Stomach (tissue), 9 donors: ENCODE results near the gene MAJIN. TPM values are rescaled to one million over a fixed set of nuclear protein-coding genes. Genes with fewer than 3 reads are reported as not detected.

Source experiments
- DNase-seq, 2 donors: peaks; one replicate each; pipeline versions ENCODE4 v3.0.0 to v3.0.0-alpha.2; 2013 to 2019
- H3K27ac ChIP-seq, 5 donors: fragments of 200-600 bp in 4 of 5; sonication (generic) in 4 of 5; one replicate each; pipeline ENCODE4 v1.5.1; 2013 to 2019; ENCODE audit warnings: mild to moderate bottlenecking in 1 of 5, moderate library complexity in 1 of 5
- H3K27me3 ChIP-seq, 3 donors: fragments of 200-600 bp; sonication (generic); one replicate each; pipeline ENCODE4 v1.5.1; 2017 to 2019; ENCODE audit warnings: mixed run types in 1 of 3
- H3K36me3 ChIP-seq, 4 donors: fragments of 200-600 bp; sonication (generic); 1 replicate in 3 of 4; 2 replicates in 1 of 4; pipeline ENCODE4 v1.5.1; 2016 to 2019
- H3K4me1 ChIP-seq, 4 donors: fragments of 200-600 bp; sonication (generic); one replicate each; pipeline ENCODE4 v1.5.1; 2016 to 2019
- H3K4me3 ChIP-seq, 4 donors: fragments of 200-600 bp; sonication (generic) in 3 of 4; one replicate each; pipeline ENCODE4 v1.5.1; 2016 to 2019; ENCODE audit warnings: mild to moderate bottlenecking in 1 of 4
- H3K9me3 ChIP-seq, 4 donors: fragments of 200-600 bp; sonication (generic); one replicate each; pipeline ENCODE4 v1.5.1; 2016 to 2019
- EP300 ChIP-seq: sonication (generic); formaldehyde crosslinking; IDR thresholded peaks from one replicate; pipeline ENCODE4 v1.6.1; 2017; ENCODE audit warnings: antibody characterized with exemption
- POLR2A ChIP-seq, 4 donors: fragments of 450-650 bp; IDR thresholded peaks; one replicate each; pipeline ENCODE4 v1.6.1; 2016; ENCODE audit warnings: antibody characterized with exemption in 4 of 4, control low read depth in 2 of 4, mild to moderate bottlenecking in 1 of 4, moderate library complexity in 1 of 4
- POLR2AphosphoS5 ChIP-seq, 3 donors: sonication (generic); formaldehyde crosslinking; IDR thresholded peaks; one replicate each; pipeline ENCODE4 v1.6.1; 2016; ENCODE audit warnings: antibody characterized with exemption in 3 of 3
- WGBS, 5 donors: extraction: QIAGEN DNeasy Blood & Tissue Kit in 3 of 5; methylation state at CpG; one replicate each; pipeline versions ENCODE4 v1.1.5 to v1.1.7; 2013 to 2018; 5-methylcytosine and 5-hydroxymethylcytosine counted together
- intact Hi-C: fragments of 100-400 bp; cut with DNase I; formaldehyde crosslinking; loops from one replicate; pipeline ENCODE4 v1.15.1; 2023; ENCODE audit warnings: low total_unique reads
- polyA plus RNA-seq, 3 donors: library from polyadenylated mRNA; stranded (reverse); fragments of 200-250 nt; gene quantifications; one replicate each; pipeline ENCODE4 v1.2.3, GENCODE V29; 2013
- total RNA-seq, 5 donors: library from RNA; depleted of rRNA; stranded (reverse); fragments of >200 nt; gene quantifications; one replicate each; pipeline versions ENCODE4 v1.1.0 to v1.2.3, GENCODE V29; 2014 to 2016
- TF ChIP-seq, protein P1 (sequence below), 7 experiments: fragments of 450-650 bp in 4 of 7; fragments of 200-600 bp in 3 of 7; sonication (generic) in 3 of 7; IDR thresholded peaks; one replicate each; pipeline ENCODE4 v1.5.1; 2016 to 2019; ENCODE audit warnings: antibody characterized with exemption in 7 of 7, control low read depth in 2 of 7, mild to moderate bottlenecking in 1 of 7
- donor health status: healthy with polysubstance abuse.
- donor health status: Bipolar disorder and iron deficiency.
- donor health status: healthy.

The MAJIN gene
- total and polyA plus RNA-seq, 8 donors: 0.20 TPM; not detected in 7

DNA sequence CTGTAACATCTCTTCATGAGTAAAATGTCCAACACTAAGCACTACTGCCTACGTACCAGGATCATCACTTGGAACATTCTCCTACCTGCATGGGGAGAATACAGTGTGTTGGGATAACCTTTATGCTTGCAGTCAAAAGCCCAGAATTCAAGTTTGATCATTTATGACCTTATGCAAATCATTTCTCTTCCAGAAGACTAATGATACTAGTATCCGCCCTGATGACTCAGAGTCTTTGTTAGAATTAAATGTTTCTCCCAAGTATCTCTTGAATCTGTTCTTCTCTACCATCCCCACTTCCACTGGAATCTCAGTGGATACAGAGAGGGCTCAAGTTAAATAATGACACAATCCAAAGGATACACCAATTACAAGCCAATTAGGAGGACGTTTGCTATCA lies 12.4 kb downstream of the MAJIN start:
- Histone ChIP-seq H3K36me3 (no peaks in the 10 kb centered on the region), H3K27ac (no peak overlapping the region), H3K4me1 (no peaks in the 10 kb centered on the region), H3K27me3 (no peaks in the 10 kb centered on the region), H3K9me3 (no peaks in the 10 kb centered on the region), H3K4me3 (no peak overlapping the region)
- TF ChIP-seq POLR2A (IDR thresholded peaks at IDR 0.05): no peak
- TF ChIP-seq, protein P1, sequence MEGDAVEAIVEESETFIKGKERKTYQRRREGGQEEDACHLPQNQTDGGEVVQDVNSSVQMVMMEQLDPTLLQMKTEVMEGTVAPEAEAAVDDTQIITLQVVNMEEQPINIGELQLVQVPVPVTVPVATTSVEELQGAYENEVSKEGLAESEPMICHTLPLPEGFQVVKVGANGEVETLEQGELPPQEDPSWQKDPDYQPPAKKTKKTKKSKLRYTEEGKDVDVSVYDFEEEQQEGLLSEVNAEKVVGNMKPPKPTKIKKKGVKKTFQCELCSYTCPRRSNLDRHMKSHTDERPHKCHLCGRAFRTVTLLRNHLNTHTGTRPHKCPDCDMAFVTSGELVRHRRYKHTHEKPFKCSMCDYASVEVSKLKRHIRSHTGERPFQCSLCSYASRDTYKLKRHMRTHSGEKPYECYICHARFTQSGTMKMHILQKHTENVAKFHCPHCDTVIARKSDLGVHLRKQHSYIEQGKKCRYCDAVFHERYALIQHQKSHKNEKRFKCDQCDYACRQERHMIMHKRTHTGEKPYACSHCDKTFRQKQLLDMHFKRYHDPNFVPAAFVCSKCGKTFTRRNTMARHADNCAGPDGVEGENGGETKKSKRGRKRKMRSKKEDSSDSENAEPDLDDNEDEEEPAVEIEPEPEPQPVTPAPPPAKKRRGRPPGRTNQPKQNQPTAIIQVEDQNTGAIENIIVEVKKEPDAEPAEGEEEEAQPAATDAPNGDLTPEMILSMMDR (IDR thresholded peaks at IDR 0.05): no peak
- TF ChIP-seq EP300: no peak
- TF ChIP-seq POLR2AphosphoS5 (IDR thresholded peaks at IDR 0.05): no peak
- no peak for DNase-seq
- 50 to 71% (median 67%) methylated on average over 3 of the region's 3 CpGs for WGBS, 5 donors
- intact Hi-C loops: no loop called here

DNA sequence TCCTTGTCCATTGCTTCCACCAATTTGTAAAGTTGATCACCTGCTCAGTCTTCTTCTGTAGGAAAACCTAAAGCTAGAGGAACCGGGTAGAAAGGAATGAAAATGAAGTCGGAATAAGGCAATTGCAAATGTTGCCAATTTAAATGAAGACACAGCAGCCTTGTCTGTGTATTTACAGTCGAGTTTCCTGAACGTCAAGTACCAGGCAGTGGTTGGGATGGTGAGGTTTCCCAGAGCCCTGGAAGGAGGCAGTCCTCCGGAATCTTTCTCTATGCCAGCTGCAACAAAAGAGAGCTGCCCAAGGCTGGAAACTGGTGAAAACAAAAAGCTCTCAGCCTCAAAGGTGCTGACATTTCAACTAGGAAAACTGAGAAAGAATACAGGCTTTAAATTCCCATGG lies 17.7 kb downstream of the MAJIN start:
- peaks cover 0 to 6% (median 0%) of the 10 kb centered on the region in 3 donors for H3K27me3 ChIP-seq
- no peaks in the 10 kb centered on the region for H3K36me3 ChIP-seq
- no peak overlapping the region for H3K27ac ChIP-seq
- 44 to 55% (median 50%) methylated on average over 5 of the region's 5 CpGs for WGBS, 5 donors
- no peaks in the 10 kb centered on the region for H3K4me1 ChIP-seq
- H3K4me3 ChIP-seq: no peak overlapping the region
- TF ChIP-seq, protein P1 (IDR thresholded peaks at IDR 0.05): no peak
- no peak for TF ChIP-seq POLR2A (IDR thresholded peaks at IDR 0.05)
- TF ChIP-seq POLR2AphosphoS5 (IDR thresholded peaks at IDR 0.05): no peak
- TF ChIP-seq EP300: no peak
- no peak for DNase-seq
- H3K9me3 ChIP-seq: no peaks in the 10 kb centered on the region
- intact Hi-C loops: no loop called here

DNA sequence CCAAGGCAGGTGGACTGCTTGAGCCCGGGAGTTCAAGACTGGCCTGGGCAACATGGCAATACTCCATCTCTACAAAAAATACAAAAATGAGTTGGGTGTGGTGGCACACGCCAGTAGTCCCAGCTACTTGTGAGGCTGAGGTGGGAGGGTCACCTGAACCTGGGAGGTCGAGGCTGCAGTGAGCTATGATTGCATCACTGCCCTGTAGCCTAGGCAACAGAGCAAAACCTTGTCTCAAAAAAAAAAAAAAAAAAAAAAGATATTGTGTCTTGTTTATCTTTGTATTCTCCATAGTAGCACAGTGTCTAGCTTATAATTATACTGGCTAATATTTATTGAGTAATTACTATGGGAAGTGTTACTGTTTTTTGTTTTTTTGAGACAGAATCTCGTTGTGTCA lies 20.4 kb downstream of the MAJIN start:
- intact Hi-C loops: no loop called here
- Histone ChIP-seq H3K36me3 (no peaks in the 10 kb centered on the region), H3K4me3 (no peak overlapping the region), H3K27me3 (peaks cover 0 to 6% (median 0%) of the 10 kb centered on the region in 3 donors), H3K4me1 (no peaks in the 10 kb centered on the region), H3K9me3 (no peaks in the 10 kb centered on the region), H3K27ac (no peak overlapping the region)
- DNase-seq: no peak
- TF ChIP-seq POLR2A (IDR thresholded peaks at IDR 0.05) (no peak), EP300 (no peak), POLR2AphosphoS5 (IDR thresholded peaks at IDR 0.05) (no peak)
- TF ChIP-seq, protein P1 (IDR thresholded peaks at IDR 0.05): no peak
- 61 to 70% (median 62%) methylated on average over 4 of the region's 4 CpGs for WGBS, 5 donors

DNA sequence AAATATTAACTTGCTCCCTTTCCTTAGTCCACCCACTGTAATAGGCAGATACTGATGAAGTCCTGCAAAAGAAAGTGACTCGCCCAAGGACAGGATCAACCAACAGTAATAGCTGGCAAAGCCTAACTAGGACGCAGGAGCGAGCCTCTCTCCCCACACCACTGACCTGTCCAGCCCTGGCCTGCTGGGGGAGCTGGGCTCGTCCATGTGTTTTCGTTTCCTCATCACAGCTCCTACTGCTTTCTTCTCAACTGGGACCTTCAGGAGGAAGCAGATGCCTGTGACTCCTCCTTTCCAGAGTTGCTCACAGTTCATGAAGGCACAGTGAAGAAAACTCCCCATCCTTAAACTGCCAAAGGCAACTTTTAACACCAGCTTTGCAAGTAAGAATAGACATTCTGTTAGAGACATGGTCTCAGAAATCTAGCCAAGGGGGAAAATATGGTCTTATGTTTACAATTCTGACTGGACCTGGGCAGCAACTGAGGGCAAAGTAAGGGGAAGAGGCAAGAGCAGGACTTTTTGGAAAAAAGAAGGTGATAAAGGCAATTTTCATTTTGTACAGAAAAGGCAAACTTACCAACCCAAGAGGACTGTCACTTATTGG lies 24.6 kb downstream of the MAJIN start:
- Histone ChIP-seq H3K9me3 (no peaks in the 10 kb centered on the region), H3K4me1 (no peaks in the 10 kb centered on the region)
- intact Hi-C loops: no loop called here

More for the DNA sequence above, 24.6 kb downstream of the MAJIN start:
- no peak overlapping the region for H3K4me3 ChIP-seq
- no peak for DNase-seq
- TF ChIP-seq POLR2AphosphoS5 (IDR thresholded peaks at IDR 0.05): no peak
- TF ChIP-seq, protein P1 (IDR thresholded peaks at IDR 0.05): no peak
- TF ChIP-seq POLR2A (IDR thresholded peaks at IDR 0.05): no peak
- no peak for TF ChIP-seq EP300
- H3K27me3 ChIP-seq: no peaks in the 10 kb centered on the region
- WGBS, 5 donors: 43 to 54% (median 48%) methylated on average over 5 of the region's 5 CpGs
- no peak overlapping the region for H3K27ac ChIP-seq
- H3K36me3 ChIP-seq: no peaks in the 10 kb centered on the region
